GF-D8 (cell line): ENCODE data around the gene CD38.
"Not testable (repeated sequence)": the region's sequence is repeated elsewhere in the genome, so short reads cannot be mapped to it uniquely, and the experiment has no call there.

Source experiments
- DNase-seq: peaks from one replicate; lab custom pipeline; 2025; lab: John Stamatoyannopoulos, UW

Gene CD38

DNA sequence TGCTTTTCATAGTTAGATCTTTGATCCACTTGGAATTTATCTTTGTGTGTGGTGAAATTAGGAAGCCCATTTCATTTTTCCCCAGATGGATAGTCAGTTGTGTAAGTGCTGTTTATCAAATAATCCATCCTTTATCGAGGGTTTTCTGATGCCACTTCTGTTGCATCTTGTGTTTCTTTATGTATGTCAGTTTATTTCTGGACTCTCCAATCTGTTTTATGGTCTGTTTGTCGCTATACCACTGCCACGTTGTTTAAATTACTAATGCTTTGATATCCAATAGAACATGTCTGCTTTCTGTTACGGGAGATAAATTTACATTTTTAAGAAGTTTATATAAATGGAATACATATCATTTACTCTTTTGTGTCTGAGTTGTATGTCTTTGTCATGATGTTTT lies 21.0 kb downstream of the CD38 start:
- DNase-seq, result no peak

DNA sequence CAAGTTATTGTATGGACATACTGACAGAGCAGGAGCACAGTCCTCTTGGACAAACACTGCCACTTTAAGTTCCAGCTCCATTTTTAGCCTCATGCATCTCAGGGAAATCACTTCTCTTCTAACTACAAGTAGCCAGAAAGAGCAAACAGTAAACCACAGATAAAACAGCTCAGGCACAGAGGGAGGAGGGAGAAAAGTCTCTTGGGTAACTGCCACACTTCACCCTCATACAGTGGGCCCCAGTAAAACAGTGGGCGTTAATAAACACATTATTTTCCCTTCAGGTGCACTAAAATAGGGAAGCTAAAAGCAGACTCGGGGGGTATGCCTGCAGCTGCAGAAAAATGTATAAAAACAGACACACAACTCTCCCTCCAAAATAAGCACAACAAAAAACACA lies 21.6 kb downstream of the CD38 start:
- DNase-seq, result no peak

GRCh38 chr4:15802497-15802896 lies 24.4 kb downstream of the CD38 start:
- DNase-seq, result not testable (repeated sequence)

GRCh38 chr4:15805583-15806517 lies 27.7 kb downstream of the CD38 start:
- DNase-seq, result peak; percentile 5

DNA sequence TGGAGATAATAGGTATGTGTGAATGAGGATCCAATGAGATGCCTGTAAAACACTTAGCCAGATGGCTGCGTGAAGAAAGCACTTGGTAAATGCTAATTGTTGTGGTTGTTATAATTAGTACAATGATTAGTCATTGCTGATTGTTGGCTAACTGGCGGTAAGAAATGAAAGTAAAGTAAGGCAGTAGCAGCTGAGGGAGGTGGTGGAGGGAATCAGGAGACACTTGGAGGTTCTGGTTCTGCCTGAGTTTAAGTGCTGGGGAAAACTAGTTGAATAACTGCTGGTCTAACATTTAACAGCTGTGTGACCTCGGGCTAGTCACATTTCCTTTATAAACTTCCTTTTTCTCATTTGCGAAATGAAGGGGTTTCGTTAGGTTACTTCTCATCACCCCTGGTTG lies 30.9 kb downstream of the CD38 start:
- DNase-seq, result peak; percentile 15

GRCh38 chr4:15809466-15809865 lies 31.3 kb downstream of the CD38 start:
- DNase-seq, result no peak

DNA sequence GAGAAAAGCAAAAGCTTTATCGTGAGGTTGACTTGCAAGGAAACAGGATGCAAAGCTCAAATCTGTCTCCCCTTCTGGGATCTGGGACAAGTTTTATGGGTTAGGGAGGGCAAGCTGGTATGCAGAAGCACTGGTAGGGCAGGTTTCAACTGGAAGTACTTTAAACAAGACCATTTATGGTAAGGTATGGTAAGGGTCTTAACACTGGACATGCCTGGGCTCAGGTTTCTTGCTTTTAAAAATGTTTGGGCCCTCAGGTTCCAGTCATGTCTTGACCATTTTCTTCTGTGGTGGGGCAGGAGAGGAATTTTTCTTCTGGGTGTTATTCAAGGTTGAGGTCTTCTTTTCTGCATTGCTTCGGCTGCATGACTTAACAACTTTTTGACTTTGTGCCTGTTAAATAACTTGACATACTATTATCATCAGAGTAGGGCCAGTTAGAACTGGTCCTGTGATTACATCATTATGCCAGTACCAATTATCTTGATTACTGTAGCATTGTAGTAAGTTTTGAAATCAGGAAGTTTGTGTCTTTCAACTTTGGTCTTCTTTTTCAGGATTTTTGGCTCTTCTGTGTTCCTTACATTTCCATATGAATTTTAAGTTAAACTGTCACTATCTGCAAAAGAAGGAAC lies 33.7 kb downstream of the CD38 start:
- DNase-seq, result no peak

DNA sequence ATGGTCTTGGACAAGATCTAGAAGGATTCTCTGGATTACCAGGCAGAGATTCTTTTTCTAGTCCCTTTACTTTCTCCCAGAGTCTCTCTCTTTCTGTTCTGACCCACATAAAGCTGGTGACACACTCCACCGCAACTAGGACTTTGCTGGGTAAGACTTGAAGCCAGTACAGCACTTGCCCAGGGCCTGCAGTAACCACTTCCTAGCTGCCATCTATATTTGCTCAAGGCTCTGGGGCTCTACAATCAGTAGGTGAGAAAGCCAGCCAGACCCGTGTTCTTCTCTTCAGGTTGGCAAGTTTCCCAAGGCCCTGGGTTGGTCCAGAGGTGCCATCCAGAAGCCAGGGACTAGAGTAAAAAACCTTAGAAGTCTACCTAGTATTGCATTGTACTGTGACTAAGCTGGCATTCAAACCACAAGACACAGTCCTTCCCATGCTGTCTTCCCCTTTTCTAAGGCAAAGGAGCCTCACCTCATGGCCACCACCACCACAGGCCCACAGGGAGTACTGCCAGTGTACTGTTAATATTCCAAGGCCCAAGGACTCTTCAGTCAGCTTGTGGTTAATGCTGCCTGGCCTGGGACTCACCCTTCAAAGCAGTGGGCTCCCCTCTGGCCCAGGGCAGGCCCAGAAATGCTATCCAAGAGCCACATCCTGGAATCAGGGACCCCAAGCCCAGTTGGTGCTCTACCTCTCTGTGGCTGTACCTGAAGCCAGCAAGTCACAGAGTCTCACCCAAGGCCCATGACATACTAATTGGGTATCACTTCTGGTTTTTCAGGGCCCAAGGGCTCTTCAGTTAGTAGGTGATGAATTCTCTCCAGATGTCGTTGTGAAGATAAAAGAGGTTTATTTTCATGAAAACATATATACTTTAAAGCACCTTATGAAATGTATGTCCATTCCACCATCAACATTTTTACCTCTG lies 54.7 kb downstream of the CD38 start:
- peak; percentile 15 for DNase-seq

DNA sequence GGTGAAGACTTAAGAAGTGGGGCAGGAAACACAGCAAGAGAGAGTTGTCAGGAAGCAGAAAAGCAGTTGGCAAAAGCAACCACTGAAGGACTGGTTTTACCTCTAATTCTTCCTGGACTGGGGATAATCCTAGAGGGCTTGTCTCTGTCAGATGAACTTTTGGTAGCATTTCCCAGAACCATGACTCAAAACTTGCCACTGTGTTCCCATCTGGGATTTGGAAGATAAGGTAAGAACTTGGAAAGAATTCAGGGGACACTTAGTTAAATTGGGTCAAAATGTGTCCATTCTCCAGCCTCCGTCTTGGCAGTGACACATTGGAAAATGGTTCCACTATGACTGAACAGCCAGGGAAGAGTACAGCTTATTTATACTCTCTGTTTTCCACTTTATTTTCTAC lies 55.7 kb downstream of the CD38 start:
- DNase-seq, result no peak

GRCh38 chr4:15836362-15836761 lies 58.2 kb downstream of the CD38 start:
- DNase-seq, result no peak

DNA sequence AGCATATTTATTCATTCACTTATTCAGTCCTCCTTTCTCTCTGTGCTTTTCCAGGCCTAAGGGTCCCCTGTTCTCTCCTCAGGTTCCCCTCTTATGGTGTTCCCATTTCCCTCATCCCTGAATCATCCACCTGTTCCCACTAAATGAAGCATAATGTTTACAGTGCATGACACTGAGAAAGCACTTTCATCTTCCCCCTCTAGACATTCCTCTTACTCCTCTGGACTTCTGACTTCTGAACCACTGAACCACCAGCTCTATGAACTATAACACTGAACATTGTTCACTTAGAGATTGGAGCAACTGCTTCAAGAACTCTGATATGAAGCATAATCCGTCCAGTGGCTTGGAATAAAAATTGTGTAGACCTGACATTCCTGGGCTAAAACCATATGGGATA lies 59.5 kb downstream of the CD38 start:
- no peak for DNase-seq

- not testable (repeated sequence) for DNase-seq
Measured at GRCh38 chr4:15841194-15841730, 63.1 kb downstream of the CD38 start.

DNA sequence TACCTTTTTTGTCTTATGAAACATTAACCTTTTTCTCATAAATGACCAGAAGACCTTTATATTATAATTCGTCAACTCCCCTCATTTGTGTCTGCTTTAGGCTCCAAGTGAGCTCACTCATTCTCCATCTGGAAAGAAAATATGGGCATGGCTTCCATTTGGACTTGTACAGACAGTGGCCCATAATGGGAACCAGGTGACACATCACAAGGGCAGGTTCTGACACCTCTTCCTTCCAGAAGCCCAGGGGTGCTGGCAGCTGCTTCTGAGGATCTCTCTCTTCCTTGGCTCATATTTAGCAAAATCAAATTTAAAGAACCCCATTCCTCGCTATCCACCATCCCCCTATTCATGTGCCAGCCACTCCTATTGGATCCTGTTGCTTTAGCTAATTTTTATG lies 69.6 kb downstream of the CD38 start:
- DNase-seq, result no peak

DNA sequence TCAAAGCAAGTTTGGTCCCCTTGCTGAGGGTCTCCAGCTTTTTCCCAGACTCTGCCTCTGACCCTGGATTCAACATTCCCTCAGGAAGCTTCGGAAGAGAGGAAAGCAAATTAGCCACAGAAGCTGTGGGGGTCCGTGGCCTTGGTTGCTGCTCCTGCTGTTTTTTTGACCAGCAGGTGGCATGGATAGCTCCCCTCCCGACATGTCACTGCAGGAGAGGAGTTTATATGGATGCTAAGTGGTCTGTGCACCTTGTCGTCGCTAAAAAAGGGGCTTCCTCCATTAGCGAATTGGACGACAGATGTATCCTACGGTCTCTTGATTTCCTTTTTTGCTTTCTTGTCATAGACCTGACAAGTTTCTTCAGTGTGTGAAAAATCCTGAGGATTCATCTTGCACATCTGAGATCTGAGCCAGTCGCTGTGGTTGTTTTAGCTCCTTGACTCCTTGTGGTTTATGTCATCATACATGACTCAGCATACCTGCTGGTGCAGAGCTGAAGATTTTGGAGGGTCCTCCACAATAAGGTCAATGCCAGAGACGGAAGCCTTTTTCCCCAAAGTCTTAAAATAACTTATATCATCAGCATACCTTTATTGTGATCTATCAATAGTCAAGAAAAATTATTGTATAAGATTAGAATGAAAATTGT lies 70.2 kb downstream of the CD38 start:
- no peak for DNase-seq

GRCh38 chr4:15851969-15852368 lies 73.8 kb downstream of the CD38 start:
- no peak for DNase-seq

GRCh38 chr4:15852524-15852923 lies 74.4 kb downstream of the CD38 start:
- DNase-seq, result no peak

- no peak for DNase-seq
Measured at GRCh38 chr4:15853345-15853744, 75.2 kb downstream of the CD38 start.

DNA sequence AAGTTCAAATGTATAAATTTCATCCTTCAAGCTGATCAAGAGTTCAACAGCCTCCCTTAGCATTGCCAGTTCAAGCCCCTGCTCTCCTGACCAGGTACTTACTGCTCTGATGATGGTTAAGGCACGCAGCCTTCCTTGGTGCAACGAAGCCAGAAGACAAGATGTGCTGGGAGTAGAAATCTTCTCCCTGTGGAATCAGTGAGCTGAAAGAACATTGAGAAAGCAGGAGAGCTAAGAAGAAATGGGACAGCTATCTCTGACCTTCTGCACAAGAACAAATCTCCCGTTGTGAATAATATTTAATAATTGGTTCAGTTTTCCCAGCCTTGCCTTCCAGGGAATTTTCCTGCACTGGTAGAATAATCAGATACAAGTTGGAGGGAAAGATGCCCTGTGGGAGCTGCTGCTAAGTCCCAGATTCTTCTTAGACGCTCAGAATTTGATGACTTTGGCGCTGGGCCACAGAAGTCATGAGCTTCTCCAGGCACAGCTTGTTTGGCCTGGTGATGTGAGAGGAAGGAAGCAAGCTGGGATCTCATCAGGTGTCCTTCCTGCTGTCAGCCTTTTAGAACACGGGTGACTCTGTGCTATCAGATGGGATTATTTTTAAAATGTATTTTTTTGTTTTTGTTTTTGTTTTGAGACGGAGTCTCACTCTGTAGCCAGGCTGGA lies 77.8 kb downstream of the CD38 start:
- no peak for DNase-seq

DNA sequence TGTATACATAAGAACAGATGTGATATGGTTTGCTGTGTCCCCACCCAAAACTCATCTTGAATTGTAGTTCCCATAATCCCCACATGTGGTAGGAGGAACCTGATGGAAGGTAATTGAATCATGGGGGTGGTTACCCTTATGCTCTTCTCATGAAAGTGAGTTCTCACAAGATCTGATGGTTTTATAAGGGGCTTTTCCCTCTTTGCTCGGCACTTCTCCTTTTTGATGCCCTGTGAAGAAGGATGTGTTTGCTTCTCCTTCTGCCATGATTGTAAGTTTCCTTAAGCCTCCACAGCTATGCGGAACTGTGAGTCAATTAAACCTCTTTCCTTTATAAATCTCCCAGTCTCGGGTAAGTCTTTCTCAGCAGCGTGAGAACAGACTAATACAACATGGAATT lies 83.1 kb downstream of the CD38 start:
- not testable (repeated sequence) for DNase-seq

- DNase-seq, result no peak
Measured at GRCh38 chr4:15864651-15865566, 86.8 kb downstream of the CD38 start.
